ENCODE results near the gene SORCS2.

SORCS2 gene

DNA sequence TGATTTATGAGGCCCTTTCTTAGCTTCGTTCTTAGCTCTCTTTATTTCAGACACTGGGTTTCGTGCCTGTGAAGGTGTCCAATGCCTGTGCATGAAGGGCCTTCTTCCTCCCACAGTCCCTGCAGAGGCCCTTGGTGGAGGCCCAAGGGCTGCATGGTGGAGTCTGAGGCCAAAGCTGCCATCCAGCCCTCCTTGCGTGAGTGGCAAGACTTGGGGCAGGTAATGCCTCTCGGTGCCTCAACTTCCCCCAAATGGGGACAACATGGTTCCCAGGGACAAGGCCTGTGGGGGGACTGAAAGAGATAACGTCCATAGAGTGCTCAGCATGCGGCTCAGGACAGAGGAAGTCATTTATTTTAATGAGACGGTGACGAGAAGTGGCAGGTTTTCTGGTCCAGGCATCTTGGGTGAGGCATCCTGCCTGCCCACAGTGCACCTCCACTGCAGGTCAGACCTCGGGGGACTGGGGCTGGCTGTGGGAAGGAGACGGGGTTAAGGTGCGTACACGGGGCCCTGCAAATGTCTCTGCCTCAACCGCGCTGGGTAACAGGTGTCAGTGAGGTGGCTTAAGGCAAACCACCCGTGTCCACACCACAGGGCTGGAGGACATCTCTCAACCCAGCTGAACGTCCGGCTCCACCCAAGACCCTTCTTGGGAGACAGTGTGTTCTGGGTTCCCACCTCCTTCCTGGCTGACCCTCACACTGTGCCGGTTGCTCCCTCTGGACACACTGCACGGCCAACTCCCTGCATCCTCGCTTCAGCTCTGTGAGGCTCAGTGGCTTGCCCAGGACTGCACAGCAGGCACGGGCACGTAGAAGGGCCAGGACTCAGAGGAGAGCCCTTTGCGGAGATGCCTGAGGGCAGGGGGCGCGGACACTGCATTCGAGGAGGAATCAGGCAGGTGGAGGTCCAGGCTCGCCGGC lies 191.9 kb downstream of the SORCS2 start:
- DNase-seq = no peak

GRCh38 chr4:7384929-7385890 lies 192.9 kb downstream of the SORCS2 start:
- no peak for DNase-seq

GRCh38 chr4:7387925-7388324 lies 195.6 kb downstream of the SORCS2 start:
- DNase-seq = no peak

- no peak for DNase-seq
Measured at GRCh38 chr4:7388627-7389026, 196.3 kb downstream of the SORCS2 start.

- no peak for DNase-seq
Measured at GRCh38 chr4:7389101-7389701, 196.9 kb downstream of the SORCS2 start.

- DNase-seq = no peak
Measured at GRCh38 chr4:7389719-7390118, 197.4 kb downstream of the SORCS2 start.

DNA sequence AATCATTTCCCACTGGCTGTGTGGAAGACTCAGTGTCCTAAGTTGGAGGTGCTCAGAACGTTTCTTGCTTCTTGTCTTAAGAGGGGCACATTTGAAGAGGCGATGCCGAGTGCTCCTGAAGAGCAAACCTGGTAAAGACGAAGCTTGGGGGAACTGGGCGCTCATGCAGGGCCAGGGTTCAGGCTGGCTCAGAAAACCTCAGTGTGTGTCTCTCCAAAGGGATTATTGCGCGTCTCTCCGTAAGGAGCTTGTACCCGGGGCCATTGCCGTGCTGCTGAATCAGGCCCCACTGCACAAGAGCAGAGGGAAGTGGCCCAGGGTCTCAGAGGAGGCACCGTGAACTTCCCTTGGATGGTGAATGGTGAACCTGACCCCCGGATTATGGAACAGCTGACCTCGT lies 198.0 kb downstream of the SORCS2 start:
- DNase-seq = no peak

- no peak for DNase-seq
Measured at GRCh38 chr4:7390906-7391636, 198.7 kb downstream of the SORCS2 start.

DNA sequence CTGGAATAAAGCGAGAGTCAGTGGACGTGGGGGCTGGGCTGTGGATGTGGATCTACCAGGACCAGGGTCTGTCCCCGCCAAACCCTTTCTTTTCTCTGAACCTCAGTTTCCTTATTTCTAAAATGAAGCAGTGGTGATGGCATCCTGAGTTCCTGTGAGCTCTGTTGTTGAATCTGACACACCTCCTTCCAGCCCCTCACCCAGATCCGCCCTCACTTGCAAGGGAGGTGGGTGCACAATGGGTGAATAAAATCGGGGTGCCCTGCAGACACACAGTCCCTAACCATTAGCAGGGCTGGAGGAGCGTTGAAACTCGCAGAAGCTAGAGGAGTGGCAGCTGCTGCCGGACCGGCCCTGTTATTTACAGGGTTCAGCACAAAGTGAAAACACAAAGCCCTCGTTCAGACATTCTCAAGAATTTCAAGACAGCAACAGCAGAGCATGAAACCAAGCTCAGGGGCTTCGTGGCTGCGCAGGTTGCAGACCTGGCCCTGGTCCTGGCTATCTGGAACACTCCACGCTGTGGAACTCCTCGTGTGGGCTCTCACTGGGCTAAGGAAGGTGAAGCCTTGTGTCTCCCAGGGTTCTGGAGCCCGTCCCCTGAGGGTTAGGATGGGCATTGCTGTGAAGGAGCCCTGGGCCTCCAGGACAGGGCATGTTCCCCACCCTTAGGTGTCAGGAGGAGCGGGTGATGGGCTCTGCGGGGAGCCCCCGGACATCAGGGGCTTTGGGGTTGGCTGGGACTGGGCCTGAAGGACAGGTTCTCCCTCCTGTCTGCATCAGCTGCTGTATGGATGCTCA lies 199.5 kb downstream of the SORCS2 start:
- DNase-seq = no peak

- DNase-seq = no peak
Measured at GRCh38 chr4:7392438-7393421, 200.4 kb downstream of the SORCS2 start.

DNA sequence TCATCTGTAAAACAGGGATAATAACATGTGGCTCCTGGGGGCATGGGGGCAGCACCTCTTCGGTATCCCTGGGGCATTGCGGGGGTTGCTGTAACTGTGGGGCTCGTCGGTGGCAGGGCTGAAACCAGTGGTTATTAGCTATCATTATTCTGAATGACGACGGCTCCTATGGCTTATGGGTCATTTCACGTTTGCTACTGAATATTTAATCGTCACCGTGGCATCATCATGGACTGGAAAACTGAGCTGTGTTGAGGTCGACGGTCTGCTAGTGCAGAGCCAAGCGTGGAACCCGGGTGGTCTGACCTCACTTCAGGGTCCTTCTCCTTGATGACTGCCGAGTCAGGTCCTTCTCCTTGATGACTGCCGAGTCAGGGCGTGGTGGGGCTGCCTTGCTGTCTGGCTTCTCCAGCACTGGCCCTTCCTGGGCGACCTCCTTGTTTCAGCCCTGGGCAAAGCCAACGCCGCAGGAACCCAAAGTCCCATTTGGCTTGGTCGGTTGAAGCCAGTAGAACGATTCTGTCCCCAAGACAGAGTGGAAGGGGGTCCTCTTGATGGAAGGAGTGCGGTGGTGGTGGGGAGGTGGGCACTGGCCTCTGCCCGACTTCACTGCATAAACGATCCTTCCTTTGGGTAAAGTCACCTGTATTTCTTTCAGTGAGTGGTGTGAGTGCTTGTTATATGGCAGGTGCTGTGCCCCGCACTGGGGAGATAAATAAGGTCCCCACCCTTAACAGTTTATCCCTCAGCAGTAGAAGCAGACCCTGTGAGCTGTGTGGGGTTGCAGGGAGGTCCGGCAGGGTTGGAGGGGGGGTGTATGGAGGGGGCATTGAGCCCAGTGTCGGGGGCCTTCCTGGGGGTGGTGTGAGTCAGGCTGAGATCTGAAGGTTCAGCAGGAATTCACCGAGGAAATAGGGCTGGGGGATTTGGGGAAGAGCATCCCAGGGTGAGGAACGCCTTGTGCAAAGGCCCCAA lies 201.6 kb downstream of the SORCS2 start:
- DNase-seq = no peak

- no peak for DNase-seq
Measured at GRCh38 chr4:7394681-7395451, 202.5 kb downstream of the SORCS2 start.

GRCh38 chr4:7395645-7396044 lies 203.3 kb downstream of the SORCS2 start:
- no peak for DNase-seq

- no peak for DNase-seq
Measured at GRCh38 chr4:7396186-7396910, 204.0 kb downstream of the SORCS2 start.

DNA sequence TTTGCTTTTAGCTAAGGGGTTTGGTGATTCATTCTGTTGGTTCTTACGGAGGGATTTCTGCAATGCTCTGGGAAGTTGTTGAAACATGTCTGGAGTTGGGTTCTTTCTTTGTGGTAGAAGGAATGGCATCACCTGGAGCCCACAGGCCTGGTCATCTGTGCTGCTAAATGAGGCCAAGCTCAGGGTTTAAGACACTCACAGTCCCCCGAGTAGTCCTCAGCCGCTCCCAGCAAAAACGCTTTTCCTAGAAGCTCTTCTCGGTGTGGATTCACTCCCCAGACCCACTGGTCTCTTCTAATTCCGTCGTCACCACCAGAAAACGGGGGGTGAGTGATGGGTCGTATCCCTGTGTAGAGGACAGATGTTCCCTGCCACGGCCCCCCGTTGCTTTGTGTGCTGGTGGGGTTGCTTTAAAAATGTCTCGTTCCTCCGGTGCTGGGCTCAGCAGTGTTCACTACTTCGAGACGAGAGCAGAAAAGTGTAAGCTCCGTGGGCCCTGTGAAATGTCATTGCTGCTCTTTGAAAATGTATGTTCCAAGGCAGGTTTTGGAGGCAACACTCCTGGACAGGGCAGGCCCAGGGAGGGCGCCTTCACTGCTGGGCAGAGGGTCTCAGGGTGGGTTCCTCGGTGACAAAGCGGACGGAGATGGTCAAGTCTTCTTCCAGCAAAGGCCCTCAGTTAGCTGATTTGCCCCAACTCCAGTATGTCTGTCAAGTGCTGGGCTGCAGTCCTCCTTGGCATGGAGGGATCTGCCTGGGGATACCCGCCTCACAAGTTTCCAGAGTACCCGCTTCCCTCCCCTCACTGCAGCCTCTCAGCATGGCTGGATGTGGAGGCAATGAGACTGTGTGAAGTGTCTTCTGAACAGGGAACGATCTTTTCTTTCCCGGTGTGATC lies 205.1 kb downstream of the SORCS2 start:
- no peak for DNase-seq

DNA sequence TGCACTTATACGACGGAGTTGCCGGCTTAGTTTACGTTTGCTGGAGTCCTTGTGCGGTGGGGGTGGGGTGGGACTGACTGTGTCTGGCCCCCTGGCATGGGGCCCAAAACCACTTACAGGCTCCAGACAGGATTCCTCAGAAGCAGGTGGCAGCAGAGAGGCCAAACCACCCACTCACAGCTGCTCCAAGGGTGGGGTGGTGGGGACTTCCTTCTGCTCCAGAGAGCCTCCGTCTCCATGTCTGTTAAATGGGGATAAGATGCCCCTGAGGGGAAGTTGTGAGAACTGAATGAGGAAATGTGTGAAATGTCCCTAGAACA lies 205.7 kb downstream of the SORCS2 start:
- no peak for DNase-seq
